CD4-positive, alpha-beta T cell (primary cell): ENCODE results near the gene SLC13A3. TPM values are rescaled to one million over a fixed set of nuclear protein-coding genes. Genes with fewer than 3 reads are reported as not detected.

Experiments used
- ATAC-seq: fragments of 200-7000 bp; cut with Tn5 transposase; one replicate; pipeline ENCODE4 v1.10.0; 2022; ENCODE audit warnings: mild to moderate bottlenecking; ENCODE audit not compliant: poor library complexity
- CTCF ChIA-PET: fragments of 350-600 bp; sonication (Branson Sonifier 250); formaldehyde crosslinking; loops from one replicate; lab custom pipeline; 2021; ENCODE audit warnings: antibody characterized with exemption, inconsistent platforms; lab: Charles Lee
- POLR2A ChIA-PET: fragments of 350-600 bp; sonication (Branson Sonifier 250); formaldehyde crosslinking; loops from one replicate; lab custom pipeline; 2021; ENCODE audit warnings: antibody characterized with exemption, inconsistent platforms; lab: Charles Lee
- DNase-seq, 14 experiments: peaks; one replicate each; pipeline ENCODE4 v3.0.0-alpha.2; 2013 to 2020; ENCODE audit warnings: mixed read lengths in 2 of 14
- H3K27ac ChIP-seq, 2 donors: one replicate each; pipeline versions ENCODE4 v1.5.1 to v1.7.0; 2013; ENCODE audit warnings: low read length in 2 of 2, low read depth in 1 of 2, mild to moderate bottlenecking in 1 of 2
- H3K27me3 ChIP-seq, 2 experiments: 1 replicate in 1 of 2; 2 replicates in 1 of 2; pipeline versions ENCODE4 v1.6.1 to v1.7.0; 2013; ENCODE audit warnings: low read length in 2 of 2, control low read depth in 1 of 2, mild to moderate bottlenecking in 1 of 2, moderate library complexity in 1 of 2; ENCODE audit not compliant: insufficient read depth in 2 of 2, control insufficient read depth in 1 of 2
- H3K36me3 ChIP-seq: one replicate; pipeline ENCODE4 v1.6.1; 2013; ENCODE audit warnings: low read length, control low read depth; ENCODE audit not compliant: insufficient read depth
- H3K4me1 ChIP-seq: one replicate; pipeline ENCODE4 v1.6.1; 2013; ENCODE audit warnings: low read length, control low read depth; ENCODE audit not compliant: insufficient read depth
- H3K4me3 ChIP-seq: one replicate; pipeline ENCODE4 v1.5.1; 2013; ENCODE audit warnings: mild to moderate bottlenecking, low read length, moderate library complexity
- H3K9me3 ChIP-seq, 2 experiments: 1 replicate in 1 of 2; 2 replicates in 1 of 2; pipeline versions ENCODE4 v1.6.1 to v1.7.0; 2013; ENCODE audit warnings: low read length in 2 of 2, mild to moderate bottlenecking in 2 of 2, control low read depth in 1 of 2, moderate library complexity in 1 of 2; ENCODE audit not compliant: control insufficient read depth in 1 of 2, insufficient read depth in 1 of 2
- H3K27ac Mint-ChIP-seq: one replicate; pipeline ENCODE4 v1.8.0; 2020; ENCODE audit warnings: mixed read lengths
- H3K27me3 Mint-ChIP-seq: one replicate; pipeline ENCODE4 v1.8.0; 2021; ENCODE audit warnings: mixed read lengths
- H3K36me3 Mint-ChIP-seq: one replicate; pipeline ENCODE4 v1.8.0; 2021; ENCODE audit warnings: low read depth, mixed read lengths
- H3K4me1 Mint-ChIP-seq: one replicate; pipeline ENCODE4 v1.8.0; 2021; ENCODE audit warnings: low read depth, mixed read lengths
- H3K4me3 Mint-ChIP-seq: one replicate; pipeline ENCODE4 v1.8.0; 2020; ENCODE audit warnings: mild to moderate bottlenecking, mixed read lengths
- H3K9me3 Mint-ChIP-seq: one replicate; pipeline ENCODE4 v1.8.0; 2020; ENCODE audit warnings: mixed read lengths
- CTCF ChIP-seq: fragments of 200-600 bp; IDR thresholded peaks from one replicate; pipeline ENCODE4 v1.8.0; 2022; ENCODE audit warnings: antibody characterized with exemption, mild to moderate bottlenecking
- intact Hi-C, 2 experiments: fragments of 100-400 bp; cut with DNase I in 1 of 2; cut with micrococcal nuclease in 1 of 2; formaldehyde crosslinking; loops; one replicate each; pipeline versions ENCODE4 v1.15.1 to v1.9.0; 2023 to 2025; cut with DNase I, micrococcal nuclease
- total RNA-seq, 174 experiments: library from RNA in 2 of 174; stranded (reverse) in 2 of 174; gene quantifications; one replicate each; pipeline ENCODE4 v1.2.3 and lab custom pipeline; 2021 to 2026

The SLC13A3 gene
- total RNA-seq, 2 experiments from 2014 or later = 0.28 TPM; not detected in 1

- no peaks in the 10 kb centered on the region for H3K9me3 Mint-ChIP-seq
- no peak for ATAC-seq
- no peak for DNase-seq
- CTCF ChIA-PET = no interaction called here
- Histone ChIP-seq H3K4me3 (no peak overlapping the region), H3K9me3 (no peaks in the 10 kb centered on the region), H3K27ac (no peak overlapping the region), H3K4me1 (no peaks in the 10 kb centered on the region), H3K36me3 (no peaks in the 10 kb centered on the region), H3K27me3 (peaks cover 0 to 8% of the 10 kb centered on the region in 2 experiments)
- no peaks in the 10 kb centered on the region for H3K36me3 Mint-ChIP-seq
- peaks cover 40% of the 10 kb centered on the region for H3K27me3 Mint-ChIP-seq
- H3K4me3 Mint-ChIP-seq = no peak overlapping the region
- intact Hi-C loops = no loop called here
- H3K4me1 Mint-ChIP-seq = no peaks in the 10 kb centered on the region
- no peak overlapping the region for H3K27ac Mint-ChIP-seq
- POLR2A ChIA-PET = no interaction called here
- no peak for TF ChIP-seq CTCF
Observed at GRCh38 chr20:46573788-46574584, 77.3 kb downstream of the SLC13A3 start.

- ChIA-PET CTCF (no interaction called here), POLR2A (no interaction called here)
- no peaks in the 10 kb centered on the region for H3K36me3 Mint-ChIP-seq
- H3K27me3 Mint-ChIP-seq = peaks cover 34% of the 10 kb centered on the region
- TF ChIP-seq CTCF = no peak
- Histone ChIP-seq H3K36me3 (no peaks in the 10 kb centered on the region), H3K4me3 (no peak overlapping the region), H3K27ac (no peak overlapping the region), H3K9me3 (no peaks in the 10 kb centered on the region), H3K4me1 (no peaks in the 10 kb centered on the region), H3K27me3 (peaks cover 0 to 8% of the 10 kb centered on the region in 2 experiments)
- H3K4me3 Mint-ChIP-seq = no peak overlapping the region
- no peak for ATAC-seq
- DNase-seq = no peak
- no peaks in the 10 kb centered on the region for H3K4me1 Mint-ChIP-seq
- no peak overlapping the region for H3K27ac Mint-ChIP-seq
- H3K9me3 Mint-ChIP-seq = no peaks in the 10 kb centered on the region
- intact Hi-C loops = no loop called here
Observed at GRCh38 chr20:46573234-46573633, 78.0 kb downstream of the SLC13A3 start.

GRCh38 chr20:46572790-46573189 is 78.5 kb downstream of the SLC13A3 start:
- no peaks in the 10 kb centered on the region for H3K36me3 ChIP-seq
- H3K27ac Mint-ChIP-seq = no peak overlapping the region
- no peaks in the 10 kb centered on the region for H3K9me3 ChIP-seq
- ChIA-PET POLR2A (no interaction called here), CTCF (no interaction called here)
- peaks cover 34% of the 10 kb centered on the region for H3K27me3 Mint-ChIP-seq
- no peaks in the 10 kb centered on the region for H3K4me1 ChIP-seq
- no peak overlapping the region for H3K4me3 ChIP-seq
- H3K36me3 Mint-ChIP-seq = no peaks in the 10 kb centered on the region
- H3K27me3 ChIP-seq = peaks cover 0 to 8% of the 10 kb centered on the region in 2 experiments
- no peak overlapping the region for H3K4me3 Mint-ChIP-seq
- TF ChIP-seq CTCF = no peak
- no peaks in the 10 kb centered on the region for H3K4me1 Mint-ChIP-seq
- DNase-seq (no peak), ATAC-seq (no peak)
- intact Hi-C loops = no loop called here
- H3K27ac ChIP-seq = no peak overlapping the region
- no peaks in the 10 kb centered on the region for H3K9me3 Mint-ChIP-seq
